ENCODE results near the gene DONSON. TPM values are rescaled to one million over a fixed set of nuclear protein-coding genes. Genes with fewer than 3 reads are reported as not detected.

Gene DONSON
- total RNA-seq, 2 experiments from 2014 or later, result 41.6 to 46.3 TPM

- no peak overlapping the region for H3K4me3 Mint-ChIP-seq
- no peaks in the 10 kb centered on the region for H3K27me3 Mint-ChIP-seq
- DNase-seq (no peak), ATAC-seq (no peak)
- no peaks in the 10 kb centered on the region for H3K9me3 Mint-ChIP-seq (ENCODE audit: low read depth)
- no peak overlapping the region for H3K27ac Mint-ChIP-seq
- H3K36me3 Mint-ChIP-seq, result peaks cover 80% of the 10 kb centered on the region
- CTCF ChIA-PET, result no interaction called here
- H3K4me1 Mint-ChIP-seq, result peaks cover 39% of the 10 kb centered on the region
These were observed 29.6 kb downstream of the DONSON start for GRCh38 chr21:33558777-33559421.

GRCh38 chr21:33557447-33557846 lies 31.0 kb downstream of the DONSON start:
- ATAC-seq (no peak), DNase-seq (no peak)
- Mint-ChIP-seq H3K9me3 (ENCODE audit: low read depth) (no peaks in the 10 kb centered on the region), H3K4me3 (no peak overlapping the region), H3K27ac (no peak overlapping the region), H3K36me3 (peaks cover 86% of the 10 kb centered on the region), H3K4me1 (peaks cover 40% of the 10 kb centered on the region), H3K27me3 (no peaks in the 10 kb centered on the region)
- CTCF ChIA-PET, result interaction anchor here (0.7 to 1.5 kb wide), 7 partner anchors 8 to 89 kb away, joined by 3 to 5 read pairs (median 4); partner anchors contain the start of gene SON

- Mint-ChIP-seq H3K27me3 (no peaks in the 10 kb centered on the region), H3K4me1 (peaks cover 32% of the 10 kb centered on the region), H3K4me3 (no peak overlapping the region), H3K9me3 (ENCODE audit: low read depth) (peaks cover 2% of the 10 kb centered on the region), H3K27ac (no peak overlapping the region), H3K36me3 (peaks cover 89% of the 10 kb centered on the region)
- ATAC-seq (no peak), DNase-seq (no peak)
- CTCF ChIA-PET, result interaction anchor here (1.4 kb wide), 1 partner anchor 357 kb away, joined by 3 read pairs; no protein-coding TSS in a partner anchor
These were observed 33.5 kb downstream of the DONSON start for GRCh38 chr21:33554982-33555344.

- no peaks in the 10 kb centered on the region for H3K27me3 Mint-ChIP-seq
- H3K4me3 Mint-ChIP-seq, result no peak overlapping the region
- DNase-seq (no peak), ATAC-seq (no peak)
- CTCF ChIA-PET, result no interaction called here
- H3K36me3 Mint-ChIP-seq, result peaks cover 89% of the 10 kb centered on the region
- peaks cover 32% of the 10 kb centered on the region for H3K4me1 Mint-ChIP-seq
- no peak overlapping the region for H3K27ac Mint-ChIP-seq
- H3K9me3 Mint-ChIP-seq (ENCODE audit: low read depth), result peaks cover 2% of the 10 kb centered on the region
These were observed 34.1 kb downstream of the DONSON start for GRCh38 chr21:33554236-33554981.

GRCh38 chr21:33552999-33553598 lies 35.4 kb downstream of the DONSON start:
- CTCF ChIA-PET, result no interaction called here
- ATAC-seq (no peak), DNase-seq (no peak)
- Mint-ChIP-seq H3K36me3 (peaks cover 89% of the 10 kb centered on the region), H3K4me3 (no peak overlapping the region), H3K27ac (no peak overlapping the region), H3K4me1 (peaks cover 31% of the 10 kb centered on the region), H3K27me3 (no peaks in the 10 kb centered on the region), H3K9me3 (ENCODE audit: low read depth) (peaks cover 2% of the 10 kb centered on the region)

- H3K27ac Mint-ChIP-seq, result no peak overlapping the region
These were observed 36.1 kb downstream of the DONSON start for GRCh38 chr21:33552093-33552998.

GRCh38 chr21:33551664-33552063 lies 36.8 kb downstream of the DONSON start:
- H3K4me3 Mint-ChIP-seq, result no peak overlapping the region
- no peak overlapping the region for H3K27ac Mint-ChIP-seq
- CTCF ChIA-PET, result interaction anchor here (0.9 to 1.8 kb wide), 2 partner anchors 23 to 54 kb away, joined by 4 read pairs; no protein-coding TSS in a partner anchor
- no peak for ATAC-seq
- H3K36me3 Mint-ChIP-seq, result peaks cover 85% of the 10 kb centered on the region
- DNase-seq, result no peak
- peaks cover 2% of the 10 kb centered on the region for H3K9me3 Mint-ChIP-seq (ENCODE audit: low read depth)
- peaks cover 33% of the 10 kb centered on the region for H3K4me1 Mint-ChIP-seq
- no peaks in the 10 kb centered on the region for H3K27me3 Mint-ChIP-seq

More at GRCh38 chr21:33552093-33552998, 36.1 kb downstream of the DONSON start:
- Mint-ChIP-seq H3K4me1 (peaks cover 30% of the 10 kb centered on the region), H3K9me3 (ENCODE audit: low read depth) (peaks cover 2% of the 10 kb centered on the region), H3K36me3 (peaks cover 86% of the 10 kb centered on the region), H3K27me3 (no peaks in the 10 kb centered on the region), H3K4me3 (no peak overlapping the region)
- DNase-seq, result no peak
- CTCF ChIA-PET, result interaction anchor here (1.8 kb wide), 1 partner anchor 22 kb away, joined by 4 read pairs; no protein-coding TSS in a partner anchor
- ATAC-seq, result no peak

GRCh38 chr21:33550772-33551660 lies 37.5 kb downstream of the DONSON start:
- H3K4me1 Mint-ChIP-seq, result peaks cover 31% of the 10 kb centered on the region
- no peak overlapping the region for H3K4me3 Mint-ChIP-seq
- CTCF ChIA-PET, result interaction anchor here (0.9 to 1.8 kb wide), 2 partner anchors 23 to 54 kb away, joined by 4 read pairs; no protein-coding TSS in a partner anchor
- no peak overlapping the region for H3K27ac Mint-ChIP-seq
- H3K36me3 Mint-ChIP-seq, result peaks cover 81% of the 10 kb centered on the region
- ATAC-seq (no peak), DNase-seq (no peak)
- H3K27me3 Mint-ChIP-seq, result no peaks in the 10 kb centered on the region
- peaks cover 2% of the 10 kb centered on the region for H3K9me3 Mint-ChIP-seq (ENCODE audit: low read depth)

GRCh38 chr21:33549848-33550771 lies 38.4 kb downstream of the DONSON start:
- Mint-ChIP-seq H3K9me3 (ENCODE audit: low read depth) (peaks cover 2% of the 10 kb centered on the region), H3K36me3 (peaks cover 76% of the 10 kb centered on the region), H3K27me3 (no peaks in the 10 kb centered on the region), H3K27ac (no peak overlapping the region), H3K4me1 (peaks cover 33% of the 10 kb centered on the region), H3K4me3 (no peak overlapping the region)
- CTCF ChIA-PET, result interaction anchor here (2.3 kb wide), 1 partner anchor 56 kb away, joined by 5 read pairs; no protein-coding TSS in a partner anchor
- ATAC-seq (no peak), DNase-seq (no peak)

GRCh38 chr21:33546086-33546485 lies 42.4 kb downstream of the DONSON start:
- peaks cover 53% of the 10 kb centered on the region for H3K36me3 Mint-ChIP-seq
- no peak overlapping the region for H3K27ac Mint-ChIP-seq
- CTCF ChIA-PET, result no interaction called here
- H3K4me3 Mint-ChIP-seq, result no peak overlapping the region
- ATAC-seq, result no peak
- no peaks in the 10 kb centered on the region for H3K9me3 Mint-ChIP-seq (ENCODE audit: low read depth)
- DNase-seq, result no peak
- H3K27me3 Mint-ChIP-seq, result no peaks in the 10 kb centered on the region
- H3K4me1 Mint-ChIP-seq, result peaks cover 22% of the 10 kb centered on the region

- Mint-ChIP-seq H3K27ac (peak overlapping the region; percentile 100), H3K36me3 (peaks cover 51% of the 10 kb centered on the region), H3K27me3 (no peaks in the 10 kb centered on the region), H3K4me1 (peaks cover 35% of the 10 kb centered on the region), H3K4me3 (peak overlapping the region; percentile 91), H3K9me3 (ENCODE audit: low read depth) (no peaks in the 10 kb centered on the region)
- CTCF ChIA-PET, result interaction anchor here (1.2 to 1.9 kb wide), 3 partner anchors 13 to 65 kb away, joined by 3 to 4 read pairs (median 4); partner anchors contain the start of gene TMEM50B
- no peak for DNase-seq
- no peak for ATAC-seq
These were observed 43.9 kb downstream of the DONSON start for GRCh38 chr21:33544451-33545195.

Data from activated CD8-positive, alpha-beta memory T cell treated with anti-CD3 and anti-CD28 coated beads, Interleukin-2, amount 10 ng/mL, durations not matched to agents 7 days and 5 days (primary cell).